Medulla oblongata (tissue), 1 donor: ENCODE data around the gene EXD1.
"Not testable (repeated sequence)": the region's sequence is repeated elsewhere in the genome, so short reads cannot be mapped to it uniquely, and the experiment has no call there.

Experiments used
- DNase-seq: peaks from one replicate; pipeline ENCODE4 v3.0.0-alpha.2; 2015; ENCODE audit errors: extremely low spot score

EXD1 gene

GRCh38 chr15:41230650-41231421 is at the start of gene EXD1, which contains the start of gene CHP1:
EXD1 (minus strand) TSS chr15:41230757; CDS start chr15:41226575, 4,182 bp downstream.
CHP1 (plus strand) TSS chr15:41231268; CDS start chr15:41231383, 115 bp downstream.
- peak; percentile 98 for DNase-seq

GRCh38 chr15:41279535-41280283 is 49.2 kb upstream of the EXD1 start:
- no peak for DNase-seq

- DNase-seq, result no peak
Observed at GRCh38 chr15:41278319-41278718, 47.8 kb upstream of the EXD1 start.

GRCh38 chr15:41276831-41277230 is 46.3 kb upstream of the EXD1 start:
- no peak for DNase-seq

GRCh38 chr15:41269887-41270286 is 39.3 kb upstream of the EXD1 start:
- no peak for DNase-seq

GRCh38 chr15:41263891-41264351 is 33.4 kb upstream of the EXD1 start:
- peak; percentile 22 for DNase-seq

- DNase-seq, result no peak
Observed at GRCh38 chr15:41262571-41262970, 32.0 kb upstream of the EXD1 start.

- not testable (repeated sequence) for DNase-seq
Observed at GRCh38 chr15:41260924-41261323, 30.4 kb upstream of the EXD1 start.

- no peak for DNase-seq
Observed at GRCh38 chr15:41259546-41260189, 29.1 kb upstream of the EXD1 start.

GRCh38 chr15:41258750-41259471 is 28.4 kb upstream of the EXD1 start:
- peak; percentile 39 for DNase-seq

- no peak for DNase-seq
Observed at GRCh38 chr15:41256577-41257038, 26.1 kb upstream of the EXD1 start.

- DNase-seq, result no peak
Observed at GRCh38 chr15:41256103-41256502, 25.5 kb upstream of the EXD1 start.

- no peak for DNase-seq
Observed at GRCh38 chr15:41254560-41254959, 24.0 kb upstream of the EXD1 start.

- DNase-seq, result no peak
Observed at GRCh38 chr15:41251411-41251810, 20.9 kb upstream of the EXD1 start.

GRCh38 chr15:41250745-41251144 is 20.2 kb upstream of the EXD1 start:
- not testable (repeated sequence) for DNase-seq

GRCh38 chr15:41241221-41241964 is 10.8 kb upstream of the EXD1 start:
- peak; percentile 17 for DNase-seq

- no peak for DNase-seq
Observed at GRCh38 chr15:41238100-41238499, 7.5 kb upstream of the EXD1 start.

- no peak for DNase-seq
Observed at GRCh38 chr15:41235929-41236328, 5.4 kb upstream of the EXD1 start.

GRCh38 chr15:41235228-41235627 is 4.7 kb upstream of the EXD1 start:
- not testable (repeated sequence) for DNase-seq

- no peak for DNase-seq
Observed at GRCh38 chr15:41233367-41233771, 2.8 kb upstream of the EXD1 start.
